Measurements from ENCODE around the gene GLYR1.

DNA sequence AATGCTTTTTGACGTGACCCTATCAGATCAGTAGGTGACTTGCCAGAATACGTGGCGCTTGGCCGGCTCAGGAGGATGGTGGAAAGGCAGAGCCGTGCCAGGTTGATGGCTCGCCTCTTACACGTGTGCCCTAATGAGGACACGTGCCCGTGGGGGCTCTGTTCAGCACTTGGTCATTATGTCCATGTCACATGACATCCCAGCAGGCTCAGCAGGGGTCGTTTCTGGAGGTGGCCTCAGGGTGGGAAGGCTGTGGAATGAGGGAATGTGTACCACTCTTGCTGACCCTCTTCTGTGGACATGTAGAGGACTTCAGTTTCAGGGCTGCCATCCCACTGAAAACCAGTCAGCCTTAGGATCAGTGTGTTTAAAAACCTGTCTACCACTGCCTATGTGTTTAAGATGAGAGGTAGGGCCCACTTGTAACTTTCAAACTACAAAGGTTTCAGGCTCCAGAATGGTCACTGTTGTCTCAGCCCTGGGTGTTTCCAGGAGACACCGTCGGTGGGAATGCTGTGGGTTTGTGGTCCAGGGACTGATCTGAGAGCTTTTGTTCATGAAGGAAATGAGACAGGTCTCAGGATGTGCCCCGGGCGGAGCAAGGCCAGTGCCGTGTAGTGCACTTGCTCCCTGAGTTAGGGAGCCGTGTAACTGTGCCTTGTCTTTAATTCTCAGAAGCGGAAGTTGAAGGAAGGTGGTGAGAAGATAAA, 12.3 kb upstream of the GLYR1 start:
- TF ChIP-seq, protein P1, sequence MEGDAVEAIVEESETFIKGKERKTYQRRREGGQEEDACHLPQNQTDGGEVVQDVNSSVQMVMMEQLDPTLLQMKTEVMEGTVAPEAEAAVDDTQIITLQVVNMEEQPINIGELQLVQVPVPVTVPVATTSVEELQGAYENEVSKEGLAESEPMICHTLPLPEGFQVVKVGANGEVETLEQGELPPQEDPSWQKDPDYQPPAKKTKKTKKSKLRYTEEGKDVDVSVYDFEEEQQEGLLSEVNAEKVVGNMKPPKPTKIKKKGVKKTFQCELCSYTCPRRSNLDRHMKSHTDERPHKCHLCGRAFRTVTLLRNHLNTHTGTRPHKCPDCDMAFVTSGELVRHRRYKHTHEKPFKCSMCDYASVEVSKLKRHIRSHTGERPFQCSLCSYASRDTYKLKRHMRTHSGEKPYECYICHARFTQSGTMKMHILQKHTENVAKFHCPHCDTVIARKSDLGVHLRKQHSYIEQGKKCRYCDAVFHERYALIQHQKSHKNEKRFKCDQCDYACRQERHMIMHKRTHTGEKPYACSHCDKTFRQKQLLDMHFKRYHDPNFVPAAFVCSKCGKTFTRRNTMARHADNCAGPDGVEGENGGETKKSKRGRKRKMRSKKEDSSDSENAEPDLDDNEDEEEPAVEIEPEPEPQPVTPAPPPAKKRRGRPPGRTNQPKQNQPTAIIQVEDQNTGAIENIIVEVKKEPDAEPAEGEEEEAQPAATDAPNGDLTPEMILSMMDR (conservative IDR thresholded peaks at IDR 0.05; ENCODE audit: low read depth, low read length), result no peak
- TF ChIP-seq EZH2phosphoT487 (IDR thresholded peaks at IDR 0.05; ENCODE audit: borderline replicate concordance, low read length), result no peak

Data from PC-3 (cell line).